SK-N-SH treated with all-trans-retinoic acid at 6 μM for 48 hours (cell line): ENCODE measurements around the gene DOK4.
"Not testable (repeated sequence)": the region's sequence is repeated elsewhere in the genome, so short reads cannot be mapped to it uniquely, and the experiment has no call there.

Source experiments
- CREB5 ChIP-seq: fragments of 250-450 bp; sonication (Bioruptor Pico); IDR thresholded peaks from 2 replicates; pipeline ENCODE4 v1.5.1; 2020; ENCODE audit warnings: low read depth, mild to moderate bottlenecking, moderate library complexity
- TCF4 ChIP-seq: fragments of 250-450 bp; sonication (Bioruptor Pico); IDR thresholded peaks from 2 replicates; pipeline ENCODE4 v1.8.0; 2021; ENCODE audit warnings: mild to moderate bottlenecking, moderate library complexity, borderline replicate concordance
- ZFP3 ChIP-seq: fragments of 250-450 bp; sonication (Bioruptor Pico); IDR thresholded peaks from 2 replicates; pipeline ENCODE4 v1.5.0; 2020; ENCODE audit warnings: mild to moderate bottlenecking, moderate library complexity
- ZFP30 ChIP-seq: fragments of 450-650 bp; formaldehyde crosslinking; IDR thresholded peaks from 2 replicates; pipeline ENCODE4 v1.5.0; 2022; ENCODE audit warnings: mild to moderate bottlenecking, moderate library complexity

DNA sequence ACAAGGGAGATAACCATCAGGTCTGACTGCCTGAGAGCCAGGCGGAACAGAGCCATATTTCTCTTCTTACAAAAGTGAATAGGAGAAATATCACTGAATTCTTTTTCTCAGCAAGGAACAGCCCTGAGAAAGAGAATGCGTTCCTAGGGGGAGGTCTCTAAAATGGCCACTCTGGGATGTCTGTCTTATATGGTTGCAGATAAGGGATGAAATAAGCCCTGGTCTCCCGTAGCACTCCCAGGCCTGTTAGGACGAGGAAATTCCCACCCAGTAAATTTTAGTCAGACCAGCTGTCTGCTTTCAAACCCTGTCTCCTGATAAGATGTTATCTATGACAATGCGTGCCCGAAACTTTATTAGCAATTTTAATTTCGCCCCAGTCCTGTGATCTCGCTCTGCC, 46.3 kb downstream of the DOK4 start:
- TF ChIP-seq TCF4 (CRISPR knock-in tag); CREB5; ZFP3 (CRISPR knock-in tag); ZFP30 (CRISPR knock-in tag): not testable (repeated sequence)
